GM06990 (cell line): Measurements from ENCODE around the gene TNRC6A.
"Not testable (repeated sequence)": the region's sequence is repeated elsewhere in the genome, so short reads cannot be mapped to it uniquely, and the experiment has no call there.

Experiments
- DNase-seq: peaks from one replicate; pipeline ENCODE4 v3.0.0-alpha.2; 2011; ENCODE audit not compliant: insufficient read length; ENCODE audit errors: extremely low read depth
- H3K27me3 ChIP-seq: replicated peaks from 2 replicates; pipeline ENCODE4 v1.6.0; 2011; ENCODE audit warnings: low read length; ENCODE audit not compliant: control insufficient read depth, insufficient read depth
- H3K36me3 ChIP-seq: 2 replicates; pipeline ENCODE4 v1.5.1; 2011; ENCODE audit warnings: low read length; ENCODE audit not compliant: control insufficient read depth, insufficient read depth
- H3K4me3 ChIP-seq: replicated peaks from 2 replicates; pipeline ENCODE4 v1.5.1; 2011; ENCODE audit warnings: low read depth, mild to moderate bottlenecking, control low read depth, low read length
- TF ChIP-seq, protein P1 (sequence below): IDR thresholded peaks from 2 replicates; pipeline ENCODE4 v1.5.1; 2011; ENCODE audit warnings: low read length, control low read depth, mild to moderate bottlenecking, inconsistent platforms; ENCODE audit not compliant: insufficient read depth, poor library complexity, severe bottlenecking

The TNRC6A gene

DNA sequence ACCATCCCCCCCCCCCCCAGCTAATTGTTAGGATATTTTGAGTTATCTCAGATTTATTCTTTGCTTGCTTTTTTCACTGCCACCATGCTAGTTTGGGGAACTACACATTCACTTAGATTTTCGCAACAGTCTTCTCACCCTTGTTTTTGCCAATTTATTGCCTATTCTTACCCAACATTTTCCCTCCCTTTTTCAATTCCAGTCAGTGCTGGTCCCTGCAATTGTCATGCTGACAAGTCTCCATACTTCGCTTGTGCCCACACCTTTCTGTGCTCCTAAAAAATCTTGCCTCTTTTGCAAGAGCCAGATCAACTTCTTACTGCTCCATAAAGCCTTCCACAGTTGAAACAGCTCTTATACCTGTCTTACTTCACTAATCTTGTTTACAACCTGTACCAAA, 16.3 kb downstream of the TNRC6A start:
- DNase-seq: no peak
- no peak overlapping the region for H3K4me3 ChIP-seq
- no peaks in the 10 kb centered on the region for H3K27me3 ChIP-seq
- TF ChIP-seq, protein P1, sequence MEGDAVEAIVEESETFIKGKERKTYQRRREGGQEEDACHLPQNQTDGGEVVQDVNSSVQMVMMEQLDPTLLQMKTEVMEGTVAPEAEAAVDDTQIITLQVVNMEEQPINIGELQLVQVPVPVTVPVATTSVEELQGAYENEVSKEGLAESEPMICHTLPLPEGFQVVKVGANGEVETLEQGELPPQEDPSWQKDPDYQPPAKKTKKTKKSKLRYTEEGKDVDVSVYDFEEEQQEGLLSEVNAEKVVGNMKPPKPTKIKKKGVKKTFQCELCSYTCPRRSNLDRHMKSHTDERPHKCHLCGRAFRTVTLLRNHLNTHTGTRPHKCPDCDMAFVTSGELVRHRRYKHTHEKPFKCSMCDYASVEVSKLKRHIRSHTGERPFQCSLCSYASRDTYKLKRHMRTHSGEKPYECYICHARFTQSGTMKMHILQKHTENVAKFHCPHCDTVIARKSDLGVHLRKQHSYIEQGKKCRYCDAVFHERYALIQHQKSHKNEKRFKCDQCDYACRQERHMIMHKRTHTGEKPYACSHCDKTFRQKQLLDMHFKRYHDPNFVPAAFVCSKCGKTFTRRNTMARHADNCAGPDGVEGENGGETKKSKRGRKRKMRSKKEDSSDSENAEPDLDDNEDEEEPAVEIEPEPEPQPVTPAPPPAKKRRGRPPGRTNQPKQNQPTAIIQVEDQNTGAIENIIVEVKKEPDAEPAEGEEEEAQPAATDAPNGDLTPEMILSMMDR: no peak
- H3K36me3 ChIP-seq: no peaks in the 10 kb centered on the region; the same call in 1 of the 2 replicates

DNA sequence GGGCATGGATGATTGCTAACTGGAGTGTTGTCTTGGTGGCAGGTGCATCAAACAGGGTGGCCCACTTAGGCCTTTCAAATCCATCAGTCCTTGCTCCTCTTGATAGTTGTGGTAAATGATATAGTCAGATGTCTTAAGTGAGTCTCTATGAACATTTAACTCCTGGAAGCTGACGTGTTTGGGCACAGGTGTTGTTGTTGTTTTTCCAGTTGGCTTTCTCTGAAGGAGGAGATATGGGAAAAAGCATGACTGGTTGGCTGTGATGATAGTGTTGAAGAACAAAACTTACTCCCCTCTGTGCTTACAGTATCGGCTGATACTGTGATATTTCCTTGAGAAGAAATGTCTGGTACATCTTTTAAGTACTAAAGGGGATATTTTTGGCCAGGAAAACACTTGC, 18.0 kb downstream of the TNRC6A start:
- TF ChIP-seq, protein P1: no peak
- no peak overlapping the region for H3K4me3 ChIP-seq
- no peaks in the 10 kb centered on the region for H3K27me3 ChIP-seq
- H3K36me3 ChIP-seq: no peaks in the 10 kb centered on the region; the same call in 1 of the 2 replicates
- DNase-seq: no peak

DNA sequence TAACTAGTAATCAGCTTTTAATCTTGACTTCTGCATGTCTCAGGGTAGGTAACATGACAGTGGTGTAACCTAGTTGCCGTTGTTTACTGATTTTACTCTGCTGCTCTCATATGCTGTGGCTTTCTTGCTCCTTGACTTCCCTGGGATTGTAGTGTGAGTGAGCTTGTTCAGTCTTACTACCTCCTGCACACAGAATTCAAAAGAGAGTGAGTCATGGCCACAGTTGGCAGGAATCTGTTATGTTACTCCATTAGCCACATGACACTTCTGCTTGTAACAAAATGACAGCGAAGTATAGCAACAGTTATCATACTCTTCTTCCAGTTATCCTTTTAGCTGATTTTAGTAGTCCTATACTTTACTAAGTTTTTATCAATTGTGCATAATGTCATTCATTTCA, 18.8 kb downstream of the TNRC6A start:
- TF ChIP-seq, protein P1: no peak
- H3K4me3 ChIP-seq: no peak overlapping the region
- H3K36me3 ChIP-seq: no peaks in the 10 kb centered on the region; the same call in 1 of the 2 replicates
- no peaks in the 10 kb centered on the region for H3K27me3 ChIP-seq
- no peak for DNase-seq

DNA sequence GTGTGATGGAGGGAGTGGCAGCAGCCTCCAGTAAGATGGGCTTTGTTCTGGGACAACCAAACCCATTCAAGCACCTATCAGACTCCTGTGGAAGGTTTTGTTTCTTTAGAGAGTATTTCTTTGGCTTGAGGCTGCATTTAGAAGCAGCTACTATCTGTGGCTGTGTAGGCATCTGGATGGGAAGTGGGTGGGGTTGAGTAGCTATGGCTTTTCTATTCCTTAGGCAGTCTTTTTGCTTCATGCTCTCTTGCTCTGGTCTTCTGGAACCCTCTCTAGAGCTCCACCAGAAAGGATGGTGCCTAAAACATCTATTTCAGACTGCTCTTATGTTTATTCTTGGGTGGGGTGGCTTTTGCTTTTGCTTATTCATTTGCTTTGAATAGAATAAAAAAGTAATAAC, 19.9 kb downstream of the TNRC6A start:
- H3K36me3 ChIP-seq: no peaks in the 10 kb centered on the region; the same call in 1 of the 2 replicates
- H3K4me3 ChIP-seq: no peak overlapping the region
- H3K27me3 ChIP-seq: no peaks in the 10 kb centered on the region
- TF ChIP-seq, protein P1: no peak
- DNase-seq: no peak

DNA sequence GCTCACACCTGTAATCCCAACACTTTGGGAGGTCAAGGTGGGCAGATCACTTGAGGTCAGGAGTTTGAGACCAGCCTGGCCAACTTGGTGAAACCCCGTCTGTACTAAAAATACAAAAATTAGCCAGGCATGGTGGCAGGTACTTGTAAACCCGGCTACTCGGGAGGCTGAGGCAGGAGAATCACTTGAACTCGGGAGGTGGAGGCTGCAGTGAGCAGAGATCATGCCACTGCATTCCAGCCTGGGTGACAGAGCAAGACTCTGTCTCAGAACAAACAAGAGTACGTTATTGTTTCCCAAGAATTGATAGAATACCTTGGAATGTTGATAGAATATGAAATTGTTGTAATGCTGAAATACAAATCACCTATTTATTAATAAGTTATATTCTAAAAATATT, 20.4 kb downstream of the TNRC6A start:
- H3K36me3 ChIP-seq, DNase-seq, H3K4me3 ChIP-seq, H3K27me3 ChIP-seq: not testable (repeated sequence)

DNA sequence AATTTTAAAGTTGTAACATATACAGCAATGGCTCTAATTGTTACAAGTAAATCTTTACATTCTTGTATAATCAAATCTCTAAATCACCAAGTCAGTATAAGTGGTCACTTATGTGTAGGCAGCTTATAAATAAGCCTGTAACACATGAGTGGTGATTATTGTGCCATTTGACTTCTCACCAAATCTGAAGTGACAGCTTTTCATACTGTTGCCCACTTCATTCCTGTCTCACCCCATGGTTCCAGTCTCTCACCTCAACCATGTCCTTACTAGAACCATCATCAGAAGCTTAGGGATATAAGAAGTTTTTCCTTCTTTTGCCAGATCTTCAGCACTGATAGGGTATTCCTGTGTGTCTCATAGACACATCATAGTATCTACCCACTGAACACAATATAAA, 23.5 kb downstream of the TNRC6A start:
- Histone ChIP-seq H3K27me3 (no peaks in the 10 kb centered on the region), H3K4me3 (no peak overlapping the region), H3K36me3 (no peaks in the 10 kb centered on the region; the same call in 1 of the 2 replicates)
- DNase-seq: no peak
- TF ChIP-seq, protein P1: no peak
